ENCODE data around the gene POLR1E.

DNA sequence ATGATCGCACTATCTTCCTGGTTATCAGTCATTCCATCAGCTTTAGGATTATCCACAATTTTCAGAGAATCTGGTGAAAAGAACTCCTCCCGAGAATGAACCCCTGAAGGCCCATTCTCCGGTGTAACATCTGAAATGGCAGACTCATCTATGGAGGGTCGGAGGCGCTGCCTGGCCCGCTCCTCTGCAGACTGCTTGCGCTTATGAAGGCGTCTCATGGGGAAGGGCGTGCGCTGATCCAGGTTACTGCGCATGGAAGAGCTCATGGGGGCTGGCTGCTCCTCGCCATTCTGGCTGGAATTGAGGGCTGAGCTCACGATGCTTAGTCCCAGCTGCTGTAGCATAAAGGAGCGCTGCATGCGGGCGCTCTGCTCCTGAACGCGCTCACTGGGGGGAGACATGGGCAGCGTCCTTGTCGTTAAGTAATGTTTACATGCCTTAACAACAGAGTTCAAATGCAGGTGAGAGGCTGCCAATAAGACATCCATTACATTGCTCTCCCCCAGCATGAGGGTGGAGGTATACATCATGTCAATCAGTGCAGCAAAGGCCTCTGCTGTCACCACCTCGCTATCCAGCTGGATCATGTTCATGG is 43.9 kb upstream of the POLR1E start:
- TF ChIP-seq CC2D1A (IDR thresholded peaks at IDR 0.05) (no peak), ZZZ3 (IDR thresholded peaks at IDR 0.05) (no peak), ZC3H11A (IDR thresholded peaks at IDR 0.05; ENCODE audit: low read depth, low read length) (no peak), CBX1 (IDR thresholded peaks at IDR 0.05; ENCODE audit: low read depth) (no peak), POLR2A (conservative IDR thresholded peaks at IDR 0.05) (no peak), RCOR1 (IDR thresholded peaks at IDR 0.05; ENCODE audit: borderline replicate concordance in 1 of 2, low read depth in 2 of 2, low read length in 2 of 2) (no peak)
- TF ChIP-seq, protein P1, sequence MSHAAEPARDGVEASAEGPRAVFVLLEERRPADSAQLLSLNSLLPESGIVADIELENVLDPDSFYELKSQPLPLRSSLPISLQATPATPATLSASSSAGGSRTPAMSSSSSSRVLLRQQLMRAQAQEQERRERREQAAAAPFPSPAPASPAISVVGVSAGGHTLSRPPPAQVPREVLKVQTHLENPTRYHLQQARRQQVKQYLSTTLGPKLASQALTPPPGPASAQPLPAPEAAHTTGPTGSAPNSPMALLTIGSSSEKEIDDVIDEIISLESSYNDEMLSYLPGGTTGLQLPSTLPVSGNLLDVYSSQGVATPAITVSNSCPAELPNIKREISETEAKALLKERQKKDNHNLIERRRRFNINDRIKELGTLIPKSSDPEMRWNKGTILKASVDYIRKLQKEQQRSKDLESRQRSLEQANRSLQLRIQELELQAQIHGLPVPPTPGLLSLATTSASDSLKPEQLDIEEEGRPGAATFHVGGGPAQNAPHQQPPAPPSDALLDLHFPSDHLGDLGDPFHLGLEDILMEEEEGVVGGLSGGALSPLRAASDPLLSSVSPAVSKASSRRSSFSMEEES (CRISPR knock-in tag; IDR thresholded peaks at IDR 0.05): no peak
- TF ChIP-seq, protein P2, sequence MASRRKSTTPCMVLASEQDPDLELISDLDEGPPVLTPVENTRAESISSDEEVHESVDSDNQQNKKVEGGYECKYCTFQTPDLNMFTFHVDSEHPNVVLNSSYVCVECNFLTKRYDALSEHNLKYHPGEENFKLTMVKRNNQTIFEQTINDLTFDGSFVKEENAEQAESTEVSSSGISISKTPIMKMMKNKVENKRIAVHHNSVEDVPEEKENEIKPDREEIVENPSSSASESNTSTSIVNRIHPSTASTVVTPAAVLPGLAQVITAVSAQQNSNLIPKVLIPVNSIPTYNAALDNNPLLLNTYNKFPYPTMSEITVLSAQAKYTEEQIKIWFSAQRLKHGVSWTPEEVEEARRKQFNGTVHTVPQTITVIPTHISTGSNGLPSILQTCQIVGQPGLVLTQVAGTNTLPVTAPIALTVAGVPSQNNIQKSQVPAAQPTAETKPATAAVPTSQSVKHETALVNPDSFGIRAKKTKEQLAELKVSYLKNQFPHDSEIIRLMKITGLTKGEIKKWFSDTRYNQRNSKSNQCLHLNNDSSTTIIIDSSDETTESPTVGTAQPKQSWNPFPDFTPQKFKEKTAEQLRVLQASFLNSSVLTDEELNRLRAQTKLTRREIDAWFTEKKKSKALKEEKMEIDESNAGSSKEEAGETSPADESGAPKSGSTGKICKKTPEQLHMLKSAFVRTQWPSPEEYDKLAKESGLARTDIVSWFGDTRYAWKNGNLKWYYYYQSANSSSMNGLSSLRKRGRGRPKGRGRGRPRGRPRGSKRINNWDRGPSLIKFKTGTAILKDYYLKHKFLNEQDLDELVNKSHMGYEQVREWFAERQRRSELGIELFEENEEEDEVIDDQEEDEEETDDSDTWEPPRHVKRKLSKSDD (conservative IDR thresholded peaks at IDR 0.05; ENCODE audit: low read length): no peak
- TF ChIP-seq, protein P3, sequence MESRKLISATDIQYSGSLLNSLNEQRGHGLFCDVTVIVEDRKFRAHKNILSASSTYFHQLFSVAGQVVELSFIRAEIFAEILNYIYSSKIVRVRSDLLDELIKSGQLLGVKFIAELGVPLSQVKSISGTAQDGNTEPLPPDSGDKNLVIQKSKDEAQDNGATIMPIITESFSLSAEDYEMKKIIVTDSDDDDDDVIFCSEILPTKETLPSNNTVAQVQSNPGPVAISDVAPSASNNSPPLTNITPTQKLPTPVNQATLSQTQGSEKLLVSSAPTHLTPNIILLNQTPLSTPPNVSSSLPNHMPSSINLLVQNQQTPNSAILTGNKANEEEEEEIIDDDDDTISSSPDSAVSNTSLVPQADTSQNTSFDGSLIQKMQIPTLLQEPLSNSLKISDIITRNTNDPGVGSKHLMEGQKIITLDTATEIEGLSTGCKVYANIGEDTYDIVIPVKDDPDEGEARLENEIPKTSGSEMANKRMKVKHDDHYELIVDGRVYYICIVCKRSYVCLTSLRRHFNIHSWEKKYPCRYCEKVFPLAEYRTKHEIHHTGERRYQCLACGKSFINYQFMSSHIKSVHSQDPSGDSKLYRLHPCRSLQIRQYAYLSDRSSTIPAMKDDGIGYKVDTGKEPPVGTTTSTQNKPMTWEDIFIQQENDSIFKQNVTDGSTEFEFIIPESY (CRISPR knock-in tag; IDR thresholded peaks at IDR 0.05): no peak

Data from K562 (cell line).